Activated T-cell treated with anti-CD3 and anti-CD28 coated beads, Interleukin-2, amount 50 U/mL, for 4 hours (primary cell): ENCODE results near the gene DGKI. TPM values are rescaled to one million over a fixed set of nuclear protein-coding genes. Genes with fewer than 3 reads are reported as not detected.

Experiments used
- ATAC-seq, 2 donors: fragments of 200-7000 bp; cut with Tn5 transposase; one replicate each; pipeline ENCODE4 v1.10.0; 2021
- DNase-seq: peaks from one replicate; pipeline ENCODE4 v3.0.0-alpha.2; 2020
- H3K27me3 Mint-ChIP-seq: one replicate; pipeline ENCODE4 v1.8.0; 2021; ENCODE audit warnings: low read depth, mixed read lengths
- H3K36me3 Mint-ChIP-seq: one replicate; pipeline ENCODE4 v1.8.0; 2022; ENCODE audit warnings: mixed read lengths; ENCODE audit not compliant: insufficient read depth
- H3K4me1 Mint-ChIP-seq: one replicate; pipeline ENCODE4 v1.8.0; 2021; ENCODE audit warnings: low read depth, mixed read lengths
- H3K4me3 Mint-ChIP-seq: one replicate; pipeline ENCODE4 v1.8.0; 2021; ENCODE audit warnings: mild to moderate bottlenecking, moderate library complexity, mixed read lengths
- H3K9me3 Mint-ChIP-seq: one replicate; pipeline ENCODE4 v1.8.0; 2021; ENCODE audit warnings: mixed read lengths
- total RNA-seq, 3 donors: library from RNA; stranded (reverse); gene quantifications; one replicate each; pipeline ENCODE4 v1.2.1, GENCODE V29; 2021

DGKI gene
- total RNA-seq, 3 donors from 2014 or later: 1.2 to 4.3 (median 1.3) TPM

GRCh38 chr7:137489880-137490279 is 356.9 kb downstream of the DGKI start:
- H3K4me1 Mint-ChIP-seq: no peaks in the 10 kb centered on the region
- H3K4me3 Mint-ChIP-seq: no peak overlapping the region
- no peak for ATAC-seq
- H3K36me3 Mint-ChIP-seq: no peaks in the 10 kb centered on the region
- DNase-seq: no peak
- peaks cover 16% of the 10 kb centered on the region for H3K9me3 Mint-ChIP-seq
- no peaks in the 10 kb centered on the region for H3K27me3 Mint-ChIP-seq

DNA sequence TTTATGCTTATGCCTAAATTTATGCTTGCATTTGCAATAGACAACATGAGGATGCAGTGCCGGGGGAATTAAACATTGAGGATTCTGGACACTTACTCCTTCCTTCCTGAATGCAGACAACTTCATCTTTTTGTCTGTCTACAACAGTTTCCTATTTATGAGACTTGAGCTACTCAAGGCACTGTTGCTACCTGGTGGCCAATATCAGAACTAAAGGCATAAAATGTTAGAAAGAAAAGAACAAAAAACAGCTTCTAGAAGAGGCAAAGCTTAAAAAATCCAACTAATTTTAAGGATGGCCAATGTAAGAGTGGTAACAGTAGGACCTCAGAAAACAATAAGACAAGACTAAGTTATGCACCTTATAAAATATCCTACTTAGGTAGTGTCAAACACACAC is 358.7 kb downstream of the DGKI start:
- Mint-ChIP-seq H3K27me3 (no peaks in the 10 kb centered on the region), H3K36me3 (no peaks in the 10 kb centered on the region), H3K4me1 (no peaks in the 10 kb centered on the region), H3K4me3 (no peak overlapping the region), H3K9me3 (peaks cover 2% of the 10 kb centered on the region)
- ATAC-seq: no peak
- DNase-seq: no peak

DNA sequence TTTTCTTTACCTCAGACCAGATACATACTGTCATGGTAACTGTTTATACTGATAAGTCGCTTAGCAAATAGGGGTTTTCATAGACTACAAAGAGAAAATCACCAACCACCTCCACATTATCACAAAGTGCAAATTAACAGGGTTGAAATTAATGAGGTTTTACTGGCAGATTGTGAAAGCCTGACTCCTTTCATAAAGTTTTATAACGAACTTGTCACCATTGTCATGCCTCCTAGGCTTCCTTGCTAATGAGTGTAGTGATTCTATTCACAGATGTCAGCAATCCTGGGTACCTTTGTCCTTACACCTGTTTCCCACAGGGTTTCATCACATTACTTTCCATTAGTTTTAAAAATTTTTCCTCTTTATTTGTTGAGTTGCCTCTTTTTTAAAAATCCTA is 361.0 kb downstream of the DGKI start:
- Mint-ChIP-seq H3K9me3 (no peaks in the 10 kb centered on the region), H3K36me3 (no peaks in the 10 kb centered on the region), H3K4me1 (no peaks in the 10 kb centered on the region), H3K27me3 (no peaks in the 10 kb centered on the region), H3K4me3 (no peak overlapping the region)
- DNase-seq (no peak), ATAC-seq (no peak)

- Mint-ChIP-seq H3K36me3 (no peaks in the 10 kb centered on the region), H3K9me3 (no peaks in the 10 kb centered on the region), H3K27me3 (no peaks in the 10 kb centered on the region), H3K4me1 (no peaks in the 10 kb centered on the region), H3K4me3 (no peak overlapping the region)
- DNase-seq: no peak
- no peak for ATAC-seq
These were observed 362.4 kb downstream of the DGKI start for GRCh38 chr7:137484326-137484725.

- H3K4me3 Mint-ChIP-seq: no peak overlapping the region
- ATAC-seq (no peak), DNase-seq (no peak)
- H3K4me1 Mint-ChIP-seq: no peaks in the 10 kb centered on the region
- no peaks in the 10 kb centered on the region for H3K36me3 Mint-ChIP-seq
- H3K27me3 Mint-ChIP-seq: no peaks in the 10 kb centered on the region
- no peaks in the 10 kb centered on the region for H3K9me3 Mint-ChIP-seq
These were observed 364.3 kb downstream of the DGKI start for GRCh38 chr7:137482466-137482865.

DNA sequence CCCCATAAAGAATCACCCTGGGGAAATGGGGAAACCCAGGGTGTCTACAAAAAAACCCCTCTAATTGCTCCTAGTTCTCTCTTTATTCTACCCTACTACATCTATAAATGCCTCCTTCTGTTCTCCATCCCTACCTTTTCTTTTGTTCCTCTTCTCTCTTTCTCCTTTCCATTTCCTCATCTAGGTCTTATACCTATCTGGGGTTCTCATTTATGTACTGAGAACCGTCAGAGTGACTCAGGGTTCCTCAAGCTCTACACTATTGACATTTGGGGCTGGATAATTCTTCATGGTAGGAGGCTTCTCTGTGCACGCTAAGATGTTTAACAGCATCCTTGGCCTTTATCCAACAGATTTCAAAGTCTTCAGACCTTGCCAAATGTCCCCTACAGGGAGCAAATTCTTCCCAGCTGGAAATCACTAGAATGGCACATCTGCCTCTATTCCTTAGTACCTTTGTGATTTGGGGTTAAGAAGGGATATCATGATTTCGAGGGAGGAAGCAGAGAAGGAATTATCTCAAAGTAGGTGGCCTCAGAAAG is 365.9 kb downstream of the DGKI start:
- no peaks in the 10 kb centered on the region for H3K4me1 Mint-ChIP-seq
- no peaks in the 10 kb centered on the region for H3K27me3 Mint-ChIP-seq
- no peaks in the 10 kb centered on the region for H3K36me3 Mint-ChIP-seq
- DNase-seq (no peak), ATAC-seq (no peak)
- H3K9me3 Mint-ChIP-seq: no peaks in the 10 kb centered on the region
- no peak overlapping the region for H3K4me3 Mint-ChIP-seq

DNA sequence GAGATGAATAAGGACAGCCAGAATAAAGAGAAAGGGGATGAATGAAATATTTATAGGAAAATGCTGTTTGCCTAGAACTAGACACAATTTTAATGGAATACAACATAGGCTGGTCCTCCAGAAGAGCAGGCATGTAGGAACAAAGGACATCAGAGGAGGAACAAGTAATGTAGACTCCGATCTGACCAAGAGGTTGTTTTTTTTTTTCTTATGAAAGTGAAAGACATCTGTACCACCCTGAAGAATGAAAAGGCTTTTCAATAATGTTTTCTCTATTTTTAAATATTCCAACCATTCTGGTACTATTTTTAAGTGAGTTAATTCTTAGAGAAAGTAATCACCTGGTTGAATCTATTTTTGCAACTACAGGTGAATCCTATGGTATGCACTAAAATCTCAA is 366.4 kb downstream of the DGKI start:
- H3K9me3 Mint-ChIP-seq: no peaks in the 10 kb centered on the region
- ATAC-seq (no peak), DNase-seq (no peak)
- H3K27me3 Mint-ChIP-seq: no peaks in the 10 kb centered on the region
- H3K4me3 Mint-ChIP-seq: no peak overlapping the region
- no peaks in the 10 kb centered on the region for H3K4me1 Mint-ChIP-seq
- H3K36me3 Mint-ChIP-seq: no peaks in the 10 kb centered on the region

DNA sequence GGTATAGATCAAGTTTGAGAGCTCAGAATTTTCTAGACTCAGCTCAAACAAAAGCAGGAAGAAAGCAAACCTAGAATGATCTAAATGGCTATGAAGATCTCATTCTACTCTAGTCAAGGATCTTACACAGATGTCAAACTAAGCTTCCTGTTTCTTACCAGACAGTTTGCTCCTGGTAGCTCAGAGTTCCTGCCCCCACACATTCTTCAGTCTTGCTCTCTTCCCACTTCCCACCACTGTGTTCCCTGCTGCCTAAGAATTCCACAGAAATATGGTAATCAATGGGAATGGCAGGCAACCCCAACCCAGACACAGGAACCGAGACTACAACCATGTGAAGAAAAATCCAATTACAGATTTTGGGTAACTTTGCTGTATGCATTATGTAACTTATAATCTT is 369.8 kb downstream of the DGKI start:
- no peaks in the 10 kb centered on the region for H3K27me3 Mint-ChIP-seq
- no peaks in the 10 kb centered on the region for H3K9me3 Mint-ChIP-seq
- no peaks in the 10 kb centered on the region for H3K36me3 Mint-ChIP-seq
- no peak for DNase-seq
- ATAC-seq: no peak
- no peak overlapping the region for H3K4me3 Mint-ChIP-seq
- H3K4me1 Mint-ChIP-seq: no peaks in the 10 kb centered on the region

- Mint-ChIP-seq H3K4me1 (no peaks in the 10 kb centered on the region), H3K9me3 (no peaks in the 10 kb centered on the region), H3K4me3 (no peak overlapping the region), H3K36me3 (no peaks in the 10 kb centered on the region), H3K27me3 (no peaks in the 10 kb centered on the region)
- no peak for ATAC-seq
- DNase-seq: no peak
These were observed 370.8 kb downstream of the DGKI start for GRCh38 chr7:137475966-137476365.

- no peaks in the 10 kb centered on the region for H3K27me3 Mint-ChIP-seq
- H3K9me3 Mint-ChIP-seq: no peaks in the 10 kb centered on the region
These were observed 372.2 kb downstream of the DGKI start for GRCh38 chr7:137474540-137475026.

GRCh38 chr7:137471128-137471527 is 375.6 kb downstream of the DGKI start:
- no peaks in the 10 kb centered on the region for H3K9me3 Mint-ChIP-seq
- no peaks in the 10 kb centered on the region for H3K4me1 Mint-ChIP-seq
- H3K36me3 Mint-ChIP-seq: no peaks in the 10 kb centered on the region
- no peak overlapping the region for H3K4me3 Mint-ChIP-seq
- no peak for ATAC-seq
- H3K27me3 Mint-ChIP-seq: peaks cover 4% of the 10 kb centered on the region
- DNase-seq: no peak

More at GRCh38 chr7:137474540-137475026, 372.2 kb downstream of the DGKI start:
- DNase-seq (no peak), ATAC-seq (no peak)
- Mint-ChIP-seq H3K4me3 (no peak overlapping the region), H3K4me1 (no peaks in the 10 kb centered on the region), H3K36me3 (no peaks in the 10 kb centered on the region)

DNA sequence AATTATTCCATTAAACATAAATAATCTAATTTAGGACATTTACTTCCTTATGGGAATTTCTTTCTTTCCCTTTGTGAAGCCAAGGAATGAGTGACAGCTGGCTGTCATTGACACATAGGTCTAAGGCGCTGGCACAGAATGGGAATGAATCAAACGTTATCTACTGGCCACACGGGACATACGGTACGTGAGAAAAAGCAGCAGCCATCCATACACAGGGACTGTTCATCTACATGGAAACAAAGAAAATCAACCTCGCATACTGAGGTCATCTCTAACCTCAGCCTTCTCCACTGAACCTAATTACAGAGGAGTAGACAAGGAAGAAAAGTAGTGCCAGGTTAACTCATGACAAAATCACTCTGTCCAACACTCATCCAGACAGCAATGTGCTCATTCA is 376.9 kb downstream of the DGKI start:
- DNase-seq: no peak
- Mint-ChIP-seq H3K36me3 (no peaks in the 10 kb centered on the region), H3K9me3 (no peaks in the 10 kb centered on the region), H3K4me1 (no peaks in the 10 kb centered on the region), H3K4me3 (no peak overlapping the region), H3K27me3 (peaks cover 7% of the 10 kb centered on the region)
- ATAC-seq: no peak

DNA sequence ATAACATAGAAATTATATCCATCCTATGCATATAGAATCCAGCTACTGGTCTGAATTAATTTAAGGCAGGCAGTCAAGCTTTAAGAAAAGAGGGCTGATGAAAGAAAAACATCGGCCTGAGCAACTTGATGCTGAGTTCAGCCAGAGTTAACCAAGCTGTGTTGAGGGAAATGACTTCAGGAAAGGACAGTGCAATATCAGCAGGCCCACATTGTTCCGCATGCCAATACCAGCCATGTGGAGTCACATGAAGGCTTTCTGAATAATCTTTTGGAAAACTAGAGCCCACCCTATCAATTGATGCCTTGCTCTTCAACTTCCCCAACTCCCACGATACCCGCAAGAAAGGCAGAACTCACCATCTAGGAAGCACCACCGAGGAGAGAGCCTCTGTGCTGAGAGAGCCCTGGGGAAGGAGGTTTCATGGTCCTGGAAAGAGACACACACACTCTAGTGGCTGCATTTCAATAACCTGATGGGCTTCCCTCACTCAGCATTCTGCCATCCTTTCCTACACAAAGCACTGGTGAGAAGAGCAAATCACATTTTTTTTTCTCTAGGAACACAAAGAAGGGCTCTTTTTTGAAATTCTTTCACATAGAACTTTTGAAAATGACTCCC is 377.5 kb downstream of the DGKI start:
- DNase-seq (no peak), ATAC-seq (no peak)
- no peaks in the 10 kb centered on the region for H3K4me1 Mint-ChIP-seq
- no peaks in the 10 kb centered on the region for H3K9me3 Mint-ChIP-seq
- H3K36me3 Mint-ChIP-seq: no peaks in the 10 kb centered on the region
- no peak overlapping the region for H3K4me3 Mint-ChIP-seq
- H3K27me3 Mint-ChIP-seq: peaks cover 7% of the 10 kb centered on the region

GRCh38 chr7:137462847-137463246 is 383.9 kb downstream of the DGKI start:
- ATAC-seq (no peak), DNase-seq (no peak)
- no peak overlapping the region for H3K4me3 Mint-ChIP-seq
- H3K9me3 Mint-ChIP-seq: no peaks in the 10 kb centered on the region
- no peaks in the 10 kb centered on the region for H3K36me3 Mint-ChIP-seq
- H3K27me3 Mint-ChIP-seq: peaks cover 6% of the 10 kb centered on the region
- H3K4me1 Mint-ChIP-seq: no peaks in the 10 kb centered on the region

GRCh38 chr7:137462074-137462715 is 384.6 kb downstream of the DGKI start:
- peaks cover 7% of the 10 kb centered on the region for H3K27me3 Mint-ChIP-seq
- H3K4me3 Mint-ChIP-seq: no peak overlapping the region
- DNase-seq (no peak), ATAC-seq (no peak)
- no peaks in the 10 kb centered on the region for H3K9me3 Mint-ChIP-seq
- no peaks in the 10 kb centered on the region for H3K36me3 Mint-ChIP-seq
- H3K4me1 Mint-ChIP-seq: no peaks in the 10 kb centered on the region
